SK-N-MC (cell line): Measurements from ENCODE around the gene GJA1.

Experiments used
- EZH2 ChIP-seq: fragments of 200-600 bp; sonication (generic); IDR thresholded peaks from one replicate; pipeline ENCODE4 v1.6.1; 2017; ENCODE audit warnings: antibody characterized with exemption
- FOXP2 ChIP-seq: optimal IDR thresholded peaks from 2 replicates; pipeline ENCODE3; 2011; ENCODE audit warnings: mild to moderate bottlenecking, moderate library complexity; ENCODE audit not compliant: insufficient read depth; ENCODE audit errors: extremely low read length, control extremely low read depth

DNA sequence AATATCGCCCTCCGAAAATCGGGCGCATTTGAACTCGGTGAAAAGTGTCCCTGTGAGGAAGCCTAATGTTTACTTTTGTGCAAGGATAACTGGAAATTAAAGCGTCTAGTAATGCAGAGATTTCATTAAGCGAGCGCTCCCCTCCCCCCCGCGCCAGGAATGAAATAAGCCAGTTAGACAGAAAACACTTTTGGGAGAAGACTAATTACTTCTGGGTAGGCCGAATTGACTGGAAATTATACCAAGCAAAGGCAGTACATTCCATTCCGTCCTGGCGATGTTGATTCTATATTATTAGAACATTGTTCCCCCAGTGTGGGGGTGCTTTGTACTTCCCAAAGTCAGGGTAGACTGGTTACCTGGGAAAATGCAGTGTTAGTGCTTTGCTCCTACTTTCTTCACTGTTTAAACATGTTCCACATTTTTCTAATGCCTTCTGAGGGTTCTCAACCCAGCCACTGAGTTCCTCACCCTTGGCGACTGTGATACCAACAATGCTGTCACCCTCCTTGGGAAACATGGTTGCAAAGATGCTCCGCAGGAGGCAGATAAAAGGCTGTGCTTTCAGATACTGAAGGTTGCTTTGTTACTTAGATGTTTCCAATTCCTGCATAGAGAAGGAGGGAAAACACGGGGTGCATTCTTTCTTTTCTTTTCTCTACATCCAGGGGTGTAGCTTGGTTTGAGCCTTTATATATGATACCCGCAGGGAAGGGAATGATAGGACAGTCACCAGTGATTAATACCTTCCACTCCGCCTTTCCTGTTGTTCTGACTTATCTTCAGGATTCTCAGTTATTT is 2.6 kb downstream of the GJA1 start:
- TF ChIP-seq FOXP2, result no peak
- no peak for TF ChIP-seq EZH2
